Stimulated activated CD8-positive, alpha-beta memory T cell treated with anti-CD3 and anti-CD28 coated beads, Interleukin-4, amount 100 ng/mL, for 1 hour (primary cell): ENCODE measurements around the gene COMMD3.
A peak's percentile ranks its signal among the peaks of the same experiment; 100 is the strongest.
"Not testable (repeated sequence)": the region's sequence is repeated elsewhere in the genome, so short reads cannot be mapped to it uniquely, and the experiment has no call there.

ENCODE experiments used
- DNase-seq, 2 donors: peaks; one replicate each; pipeline ENCODE4 v3.0.0-alpha.2; 2020; ENCODE audit warnings: low read depth in 2 of 2, low spot score in 1 of 2

COMMD3 gene

GRCh38 chr10:22316286-22317075 is at the start of gene COMMD3:
COMMD3 (plus strand) TSS chr10:22316388; CDS start chr10:22316418, 30 bp downstream.
- peak in 1 of 2 donors; percentile 63 for DNase-seq

- no peak for DNase-seq
Measured at GRCh38 chr10:22268503-22268902, 47.7 kb upstream of the COMMD3 start.

- no peak for DNase-seq
Measured at GRCh38 chr10:22271786-22272185, 44.4 kb upstream of the COMMD3 start.

- DNase-seq = no peak
Measured at GRCh38 chr10:22278441-22278782, 37.8 kb upstream of the COMMD3 start.

- DNase-seq = no peak
Measured at GRCh38 chr10:22280078-22280477, 36.1 kb upstream of the COMMD3 start.

- DNase-seq = no peak
Measured at GRCh38 chr10:22285130-22285529, 31.1 kb upstream of the COMMD3 start.

- no peak for DNase-seq
Measured at GRCh38 chr10:22293747-22294404, 22.3 kb upstream of the COMMD3 start.

GRCh38 chr10:22294694-22295093 is 21.5 kb upstream of the COMMD3 start:
- DNase-seq = no peak

- no peak for DNase-seq
Measured at GRCh38 chr10:22301193-22301592, 15.0 kb upstream of the COMMD3 start.

- no peak for DNase-seq
Measured at GRCh38 chr10:22303461-22303860, 12.7 kb upstream of the COMMD3 start.

GRCh38 chr10:22305721-22306120 is 10.5 kb upstream of the COMMD3 start:
- no peak for DNase-seq

GRCh38 chr10:22308390-22308789 is 7.8 kb upstream of the COMMD3 start:
- no peak for DNase-seq

- DNase-seq = no peak
Measured at GRCh38 chr10:22309180-22310000, 6.8 kb upstream of the COMMD3 start.

GRCh38 chr10:22310012-22310411 is 6.2 kb upstream of the COMMD3 start:
- not testable (repeated sequence) for DNase-seq

- DNase-seq = no peak
Measured at GRCh38 chr10:22310928-22311327, 5.3 kb upstream of the COMMD3 start.

- DNase-seq = no peak
Measured at GRCh38 chr10:22314852-22315251, 1.3 kb upstream of the COMMD3 start.

- DNase-seq = no peak
Measured at GRCh38 chr10:22315455-22316285, 518 bp upstream of the COMMD3 start.

GRCh38 chr10:22317076-22317370 is 835 bp downstream of the COMMD3 start:
- no peak for DNase-seq

- DNase-seq = no peak
Measured at GRCh38 chr10:22317771-22318565, 1.8 kb downstream of the COMMD3 start.

GRCh38 chr10:22318772-22319171 is 2.6 kb downstream of the COMMD3 start:
- DNase-seq = no peak
